HG02678 (cell line): ENCODE results near the gene GPATCH4.

ENCODE experiments used
- ATAC-seq: cut with Tn5 transposase; IDR thresholded peaks from one replicate; pipeline ENCODE4 v1.9.1; 2021; ENCODE audit warnings: mild to moderate bottlenecking, moderate library complexity; ENCODE audit not compliant: unreplicated experiment

Gene GPATCH4

GRCh38 chr1:156551066-156551643, 50.1 kb downstream of the GPATCH4 start:
- no peak for ATAC-seq

DNA sequence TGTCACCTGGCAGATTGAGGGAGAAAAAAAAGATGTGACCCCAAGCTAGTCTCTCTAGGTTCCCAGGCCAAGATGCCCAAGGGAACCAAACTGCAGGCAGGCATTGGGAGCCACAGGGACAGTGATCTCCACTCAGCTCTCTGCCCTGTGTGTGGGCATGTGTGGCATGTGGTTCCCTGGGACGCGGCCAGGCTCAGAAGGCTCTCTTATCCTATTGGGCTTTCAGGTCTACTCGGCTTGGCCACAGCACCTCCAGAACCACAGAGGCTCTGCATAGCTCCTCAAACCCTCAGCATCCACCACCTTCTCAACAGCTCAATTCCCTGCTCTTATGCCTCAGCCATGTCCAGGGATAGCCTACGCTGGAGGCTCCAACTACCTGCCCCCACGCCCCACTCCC, 50.9 kb downstream of the GPATCH4 start:
- no peak for ATAC-seq

GRCh38 chr1:156549831-156550230, 51.4 kb downstream of the GPATCH4 start:
- ATAC-seq: no peak

DNA sequence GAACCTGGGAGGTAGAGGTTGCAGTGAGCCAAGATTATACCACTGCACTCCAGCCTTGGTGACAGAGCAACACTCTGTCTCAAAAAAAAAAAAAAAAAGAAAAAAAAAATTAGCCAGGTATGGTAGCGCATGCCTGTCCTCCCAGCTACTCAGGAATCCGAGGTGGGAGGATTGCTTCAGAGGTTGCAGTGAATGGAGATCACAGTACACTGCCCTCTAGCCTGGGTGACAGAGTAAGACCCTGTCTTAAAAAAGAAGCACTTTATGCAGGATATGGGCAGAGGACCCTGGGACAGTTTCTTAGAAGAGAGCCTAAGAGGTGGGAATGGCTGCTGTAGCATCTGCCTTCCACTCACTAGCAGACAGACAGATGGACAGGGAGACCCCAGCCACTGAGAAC, 51.9 kb downstream of the GPATCH4 start:
- no peak for ATAC-seq

DNA sequence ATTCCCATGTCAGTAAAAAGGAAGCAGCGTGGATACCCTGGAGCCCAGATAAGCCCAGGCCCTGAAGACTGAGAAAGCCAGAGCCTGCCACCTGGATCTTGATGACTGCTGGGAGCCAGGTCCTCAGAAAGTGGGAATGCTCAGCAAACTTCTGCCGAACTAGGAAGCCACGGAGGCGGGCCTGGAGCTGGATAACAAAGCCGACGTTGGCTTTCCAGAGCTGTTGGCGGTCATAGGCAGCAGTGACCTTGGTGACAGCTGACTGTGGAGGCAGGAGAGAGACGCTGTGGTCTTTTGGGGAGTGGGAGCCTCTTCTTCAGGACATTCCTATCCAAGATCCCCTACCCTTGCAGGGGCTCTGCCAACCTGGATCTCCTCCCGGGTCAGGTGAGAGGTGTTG, 53.3 kb downstream of the GPATCH4 start:
- no peak for ATAC-seq

DNA sequence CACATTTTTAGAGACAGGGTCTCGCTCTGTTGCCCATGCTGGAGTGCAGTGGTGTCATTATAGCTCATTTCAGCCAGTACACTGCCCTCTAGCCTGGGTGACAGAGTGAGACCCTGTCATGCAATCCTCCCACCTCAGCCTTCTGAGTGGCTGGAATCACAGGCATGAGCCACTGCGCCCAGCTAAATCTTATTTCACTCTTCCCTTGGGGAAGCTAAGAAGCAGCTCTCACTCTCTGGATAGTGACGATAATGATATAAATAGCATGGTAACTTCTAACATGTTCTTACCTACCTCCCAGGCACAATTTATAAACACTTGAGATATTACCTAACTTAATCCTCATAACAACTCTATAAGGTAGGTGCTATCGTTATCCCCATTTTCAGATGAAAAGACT, 53.8 kb downstream of the GPATCH4 start:
- ATAC-seq: no peak

DNA sequence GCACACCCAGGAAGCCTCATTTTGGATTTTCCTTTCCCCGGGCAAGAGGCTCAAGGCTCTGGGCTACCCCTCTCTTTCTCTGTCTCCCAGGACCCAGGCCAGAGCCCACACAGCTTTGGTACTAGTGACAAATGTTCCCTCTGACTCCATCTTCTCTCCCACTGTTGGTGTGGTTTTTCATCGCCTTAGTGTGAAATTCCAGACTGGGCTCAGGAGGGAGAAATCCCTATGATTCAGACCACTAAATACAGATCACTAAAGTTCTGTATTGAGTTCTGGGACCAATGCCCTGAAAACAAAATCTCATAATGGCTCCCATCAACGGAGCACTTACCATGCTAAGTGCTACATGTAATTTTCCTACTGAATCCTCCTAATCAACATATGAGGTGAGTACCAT, 55.0 kb downstream of the GPATCH4 start:
- ATAC-seq: no peak

- no peak for ATAC-seq
Measured at GRCh38 chr1:156544592-156545102, 56.6 kb downstream of the GPATCH4 start.
